Measurements from ENCODE around the gene SPTLC1.

GRCh38 chr9:92120138-92120537, 4.9 kb upstream of the SPTLC1 start:
- no peak for TF ChIP-seq POLR2A (IDR thresholded peaks at IDR 0.05; ENCODE audit: low read depth, low read length)
- no peak for TF ChIP-seq POLR2AphosphoS5 (IDR thresholded peaks at IDR 0.05; ENCODE audit: low read depth, low read length)
- TF ChIP-seq TAF1 (IDR thresholded peaks at IDR 0.05; ENCODE audit: borderline replicate concordance, low read depth, low read length), result no peak
